ENCODE measurements around the gene CFP.
A peak's percentile ranks its signal among the peaks of the same experiment; 100 is the strongest.

CFP gene

DNA sequence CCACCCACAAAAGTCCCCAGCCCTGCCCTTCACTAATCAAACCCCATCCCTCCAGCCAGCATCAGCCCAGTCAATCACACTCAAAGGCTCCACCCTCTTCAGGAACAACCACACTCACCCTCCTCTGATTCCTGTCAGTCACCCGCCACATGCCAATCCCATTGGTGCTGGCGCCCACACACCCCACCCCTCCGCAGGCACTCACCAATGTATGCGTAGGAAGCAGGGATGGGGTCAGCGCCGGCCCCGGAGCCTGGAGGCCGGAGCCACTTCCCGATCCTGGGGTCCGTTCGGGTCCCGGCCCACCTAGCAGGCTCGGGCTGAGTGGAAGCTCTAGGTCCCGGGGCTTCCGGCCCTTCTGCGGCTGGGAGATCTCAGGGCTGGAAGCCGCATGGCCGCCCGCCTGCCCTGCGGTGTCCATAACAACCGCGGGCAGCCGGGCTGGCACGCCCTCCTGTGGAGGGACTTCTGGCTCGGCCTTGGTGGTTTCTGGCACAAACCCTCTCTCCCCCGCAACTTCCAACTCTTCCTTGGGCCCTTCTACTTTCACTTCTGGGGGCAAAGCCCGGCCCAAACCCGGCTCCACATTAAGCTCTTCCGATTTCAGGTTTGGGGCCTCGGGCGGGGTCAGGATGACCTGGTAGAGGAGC, 7.9 kb upstream of the CFP start:
- H3K9me3 ChIP-seq (ENCODE audit: insufficient read depth, low read depth, low read length): no peaks in the 10 kb centered on the region; the same call in 1 of the 2 replicates
- 87% methylated on average over 31 of the region's 31 CpGs for whole genome bisulfite sequencing
- peak overlapping the region; percentile 44; the same call in 1 of the 2 replicates for H3K9ac ChIP-seq (ENCODE audit: low read depth, low read length)
- H3K27ac ChIP-seq (ENCODE audit: low read depth, low read length): no peak overlapping the region
- H3K4me3 ChIP-seq (ENCODE audit: low read length): peak overlapping the region; percentile 45; the same call in 1 of the 2 replicates
- peaks cover 61% of the 10 kb centered on the region for H3K36me3 ChIP-seq (ENCODE audit: insufficient read depth, low read length)
- H3K4me1 ChIP-seq (ENCODE audit: insufficient read depth, low read length): no peaks in the 10 kb centered on the region
- H3K27me3 ChIP-seq (ENCODE audit: insufficient read depth, low read length): no peaks in the 10 kb centered on the region

DNA sequence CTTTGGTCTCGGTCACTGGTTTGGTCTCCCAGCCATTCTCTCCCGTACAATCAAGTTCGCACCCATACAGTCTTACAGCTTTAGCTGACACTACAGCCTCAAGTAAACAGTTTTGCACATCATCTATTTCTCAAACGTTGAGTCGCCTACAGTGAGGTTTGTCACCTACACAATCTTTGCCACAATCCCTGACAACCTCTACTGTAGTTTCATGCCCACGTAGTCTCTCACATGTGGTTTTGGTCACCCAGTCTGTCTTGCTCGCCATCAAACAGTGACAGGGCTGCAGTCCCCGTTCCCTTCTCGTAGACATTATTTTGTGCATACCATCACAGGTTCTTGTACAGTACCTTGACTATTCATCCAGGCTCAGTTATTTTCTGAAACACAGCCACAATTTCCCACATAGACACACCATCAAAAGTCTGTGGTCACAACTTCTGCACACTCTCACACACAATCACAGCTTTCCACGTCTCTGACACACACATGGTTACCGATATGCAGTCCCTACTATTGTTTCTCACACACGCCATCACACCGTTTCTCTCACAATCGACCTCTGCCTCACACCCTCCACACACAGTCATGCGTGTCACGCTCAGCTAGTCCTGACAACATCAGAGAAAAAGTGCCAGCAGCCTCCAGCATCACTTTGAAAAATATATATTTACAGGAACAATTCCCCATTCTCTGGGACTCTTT, 5.3 kb upstream of the CFP start:
- Histone ChIP-seq H3K36me3 (ENCODE audit: insufficient read depth, low read length) (peaks cover 41% of the 10 kb centered on the region), H3K9ac (ENCODE audit: low read depth, low read length) (no peak overlapping the region), H3K9me3 (ENCODE audit: insufficient read depth, low read depth, low read length) (no peaks in the 10 kb centered on the region; the same call in 1 of the 2 replicates), H3K4me1 (ENCODE audit: insufficient read depth, low read length) (no peaks in the 10 kb centered on the region), H3K27ac (ENCODE audit: low read depth, low read length) (no peak overlapping the region), H3K4me3 (ENCODE audit: low read length) (no peak overlapping the region), H3K27me3 (ENCODE audit: insufficient read depth, low read length) (no peaks in the 10 kb centered on the region)
- WGBS: 96% methylated on average over 16 of the region's 16 CpGs

DNA sequence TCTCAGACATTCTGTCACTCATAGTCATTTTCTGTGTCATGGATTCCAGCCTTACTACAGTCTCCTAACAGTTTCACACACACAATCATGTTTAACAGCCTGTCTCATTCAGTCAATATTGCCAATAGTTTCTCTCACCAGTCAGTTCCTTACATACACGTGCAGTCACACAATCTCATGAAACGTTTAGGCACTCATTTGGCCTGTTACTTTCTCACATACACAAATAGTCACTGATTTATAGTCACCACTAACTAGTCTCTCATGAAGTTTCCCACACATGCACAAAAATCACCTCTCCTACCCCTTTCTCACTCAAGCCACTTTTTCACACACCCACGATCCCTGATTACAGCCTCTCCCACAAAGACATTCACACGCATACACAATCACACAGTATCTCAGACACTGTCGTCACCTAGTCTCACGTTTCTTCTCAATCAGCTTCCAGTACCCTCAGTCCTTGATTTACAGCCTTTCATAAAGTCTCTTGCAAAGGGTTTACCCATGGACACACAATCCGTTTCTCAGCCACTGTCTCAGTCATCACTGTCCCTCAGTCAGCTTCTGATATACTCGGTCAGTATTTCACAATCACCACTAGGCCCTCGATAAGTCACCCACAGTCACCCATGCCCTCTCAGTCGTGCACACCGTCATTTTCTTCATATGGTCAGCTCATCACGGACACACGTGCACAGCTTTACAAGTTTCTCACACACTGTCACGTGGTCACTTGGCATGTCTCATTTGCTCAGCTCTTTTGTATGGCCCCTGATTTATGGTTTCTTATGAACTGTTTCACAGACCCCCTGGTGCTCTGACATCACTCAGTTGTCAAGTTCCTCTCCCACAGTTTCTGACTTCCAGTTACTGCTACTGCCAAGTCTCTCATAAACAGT, 4.2 kb upstream of the CFP start:
- Histone ChIP-seq H3K4me1 (ENCODE audit: insufficient read depth, low read length) (no peaks in the 10 kb centered on the region), H3K27ac (ENCODE audit: low read depth, low read length) (no peak overlapping the region), H3K9ac (ENCODE audit: low read depth, low read length) (no peak overlapping the region), H3K9me3 (ENCODE audit: insufficient read depth, low read depth, low read length) (no peaks in the 10 kb centered on the region), H3K27me3 (ENCODE audit: insufficient read depth, low read length) (no peaks in the 10 kb centered on the region), H3K36me3 (ENCODE audit: insufficient read depth, low read length) (peaks cover 31% of the 10 kb centered on the region), H3K4me3 (ENCODE audit: low read length) (no peak overlapping the region)
- 87% methylated on average over 14 of the region's 14 CpGs for WGBS

DNA sequence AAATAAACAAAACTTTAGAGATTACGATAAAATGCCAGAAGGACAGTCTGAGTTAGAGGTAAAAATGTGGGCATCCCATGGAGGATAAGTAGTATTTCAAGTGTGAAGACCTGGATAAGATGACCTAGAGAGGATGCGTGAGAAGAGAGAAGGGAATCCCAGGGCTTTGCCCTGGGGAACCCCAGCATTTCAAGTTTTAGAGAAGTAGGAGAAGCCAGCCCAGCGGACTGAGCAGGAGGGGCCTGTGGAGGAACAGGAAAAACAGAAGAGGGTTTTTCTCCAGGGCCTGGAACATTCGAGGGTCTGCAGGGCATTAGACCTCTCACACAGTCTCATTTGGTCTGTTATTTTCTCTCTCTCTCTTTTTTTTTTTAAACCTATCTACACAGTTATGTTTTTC, 2.9 kb upstream of the CFP start:
- no peaks in the 10 kb centered on the region for H3K27me3 ChIP-seq (ENCODE audit: insufficient read depth, low read length)
- peaks cover 21% of the 10 kb centered on the region for H3K36me3 ChIP-seq (ENCODE audit: insufficient read depth, low read length)
- H3K9ac ChIP-seq (ENCODE audit: low read depth, low read length): no peak overlapping the region
- no peak overlapping the region for H3K27ac ChIP-seq (ENCODE audit: low read depth, low read length)
- 69% methylated on average over 4 of the region's 4 CpGs for WGBS
- no peak overlapping the region for H3K4me3 ChIP-seq (ENCODE audit: low read length)
- H3K4me1 ChIP-seq (ENCODE audit: insufficient read depth, low read length): no peaks in the 10 kb centered on the region
- H3K9me3 ChIP-seq (ENCODE audit: insufficient read depth, low read depth, low read length): no peaks in the 10 kb centered on the region

DNA sequence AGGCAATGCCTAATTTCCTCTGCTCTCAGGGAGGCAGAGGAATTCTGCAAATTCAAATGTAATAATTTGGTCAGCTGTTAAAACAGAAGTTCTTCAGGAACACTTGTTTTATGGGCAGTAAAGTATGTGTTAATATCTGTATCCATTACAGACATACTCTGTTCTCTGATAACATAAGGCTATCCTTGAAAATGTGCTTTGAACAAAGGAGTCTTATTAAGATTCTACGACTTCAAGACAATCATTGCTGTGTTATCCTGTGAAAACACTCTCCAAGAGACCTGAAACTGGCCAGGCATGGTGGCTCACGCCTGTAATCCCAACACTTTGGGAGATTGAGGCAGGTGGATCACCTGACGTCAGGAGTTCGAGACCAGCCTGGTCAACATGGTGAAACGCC, 1.9 kb upstream of the CFP start:
- Histone ChIP-seq H3K4me3 (ENCODE audit: low read length) (no peak overlapping the region), H3K9ac (ENCODE audit: low read depth, low read length) (no peak overlapping the region), H3K9me3 (ENCODE audit: insufficient read depth, low read depth, low read length) (no peaks in the 10 kb centered on the region), H3K4me1 (ENCODE audit: insufficient read depth, low read length) (no peaks in the 10 kb centered on the region), H3K27me3 (ENCODE audit: insufficient read depth, low read length) (no peaks in the 10 kb centered on the region), H3K27ac (ENCODE audit: low read depth, low read length) (no peak overlapping the region), H3K36me3 (ENCODE audit: insufficient read depth, low read length) (peaks cover 18% of the 10 kb centered on the region)
- WGBS: 98% methylated on average over 5 of the region's 5 CpGs

DNA sequence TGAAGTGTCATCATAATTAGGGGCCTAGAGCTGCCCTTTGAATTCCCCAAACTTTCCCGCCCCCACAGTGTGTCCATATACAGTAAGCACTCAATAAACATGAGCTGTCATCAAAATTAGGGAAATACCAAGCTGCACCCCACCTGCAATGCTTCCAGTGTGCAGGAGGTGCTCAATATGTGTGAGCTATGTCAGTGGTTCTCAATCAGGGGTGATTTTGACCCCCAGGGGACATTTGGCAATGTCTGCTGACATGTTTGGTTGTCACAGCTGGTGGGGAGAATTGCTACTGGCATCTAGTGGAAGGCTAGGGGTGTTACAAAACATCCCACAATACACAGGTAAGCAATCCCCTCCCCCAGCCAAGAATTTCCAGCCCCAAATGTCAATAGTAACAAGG, 748 bp downstream of the CFP start:
- no CpG with 5 or more reads among the region's 1 CpG for WGBS
- Histone ChIP-seq H3K36me3 (ENCODE audit: insufficient read depth, low read length) (no peaks in the 10 kb centered on the region), H3K9me3 (ENCODE audit: insufficient read depth, low read depth, low read length) (no peaks in the 10 kb centered on the region), H3K27ac (ENCODE audit: low read depth, low read length) (no peak overlapping the region), H3K9ac (ENCODE audit: low read depth, low read length) (no peak overlapping the region), H3K27me3 (ENCODE audit: insufficient read depth, low read length) (no peaks in the 10 kb centered on the region), H3K4me1 (ENCODE audit: insufficient read depth, low read length) (no peaks in the 10 kb centered on the region; the same call in 1 of the 2 replicates), H3K4me3 (ENCODE audit: low read length) (no peak overlapping the region)

DNA sequence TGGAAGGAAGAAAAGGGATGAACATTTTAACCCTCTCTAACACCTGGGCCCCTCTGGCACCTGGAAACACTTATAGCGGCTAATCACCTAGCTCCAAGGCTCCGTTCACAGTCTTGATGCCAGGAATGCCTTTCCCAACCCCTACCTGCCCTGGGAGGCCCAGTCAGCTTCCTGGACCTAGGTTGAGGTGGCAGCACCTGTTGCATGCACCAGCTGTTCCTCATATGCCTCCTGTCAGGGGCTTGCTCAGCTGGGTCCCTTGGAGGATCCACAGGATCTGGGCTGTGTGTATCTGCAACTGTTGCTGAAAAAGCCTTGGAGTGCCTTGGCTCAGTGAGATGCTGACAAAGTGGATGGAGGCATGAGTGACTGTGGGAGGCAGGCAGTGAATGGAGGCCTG, 4.4 kb downstream of the CFP start:
- H3K27ac ChIP-seq (ENCODE audit: low read depth, low read length): no peak overlapping the region
- no peaks in the 10 kb centered on the region for H3K36me3 ChIP-seq (ENCODE audit: insufficient read depth, low read length)
- WGBS: 86% methylated on average over 2 of the region's 2 CpGs
- H3K9me3 ChIP-seq (ENCODE audit: insufficient read depth, low read depth, low read length): no peaks in the 10 kb centered on the region
- no peak overlapping the region for H3K4me3 ChIP-seq (ENCODE audit: low read length)
- H3K4me1 ChIP-seq (ENCODE audit: insufficient read depth, low read length): no peaks in the 10 kb centered on the region; the same call in 1 of the 2 replicates
- H3K9ac ChIP-seq (ENCODE audit: low read depth, low read length): no peak overlapping the region
- H3K27me3 ChIP-seq (ENCODE audit: insufficient read depth, low read length): peaks cover 6% of the 10 kb centered on the region

DNA sequence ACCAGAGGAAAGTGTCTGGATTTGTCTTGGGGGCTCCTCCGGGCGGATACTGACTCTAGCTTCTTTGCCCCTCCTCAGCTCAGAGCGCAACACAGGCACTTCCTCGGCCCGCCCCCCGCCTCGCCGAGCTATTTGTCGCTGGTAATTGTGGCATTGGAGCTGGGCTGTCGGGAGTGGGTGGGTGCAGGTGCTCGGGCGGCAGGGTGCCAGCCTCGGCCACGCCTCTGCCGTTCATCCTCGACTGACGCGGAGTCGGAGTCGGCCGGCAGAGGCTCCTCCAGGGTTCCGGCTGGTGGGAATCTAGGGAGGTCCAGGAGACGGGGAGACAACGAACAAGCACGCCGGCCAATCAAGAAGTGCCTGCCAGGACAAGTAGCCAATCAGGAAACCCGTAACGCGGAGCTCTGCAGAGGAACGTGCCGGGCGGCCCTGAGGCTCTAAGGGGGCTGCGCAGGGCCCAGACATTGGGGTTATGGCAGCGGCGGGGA, 6.1 kb downstream of the CFP start:
- peaks cover 6% of the 10 kb centered on the region for H3K27me3 ChIP-seq (ENCODE audit: insufficient read depth, low read length)
- H3K36me3 ChIP-seq (ENCODE audit: insufficient read depth, low read length): no peaks in the 10 kb centered on the region
- WGBS: 3% methylated on average over 35 of the region's 35 CpGs
- H3K4me3 ChIP-seq (ENCODE audit: low read length): peak overlapping the region; percentile 45
- H3K9me3 ChIP-seq (ENCODE audit: insufficient read depth, low read depth, low read length): no peaks in the 10 kb centered on the region
- H3K27ac ChIP-seq (ENCODE audit: low read depth, low read length): no peak overlapping the region
- H3K9ac ChIP-seq (ENCODE audit: low read depth, low read length): peak overlapping the region; percentile 40; the same call in 1 of the 2 replicates
- no peaks in the 10 kb centered on the region; the same call in 1 of the 2 replicates for H3K4me1 ChIP-seq (ENCODE audit: insufficient read depth, low read length)

DNA sequence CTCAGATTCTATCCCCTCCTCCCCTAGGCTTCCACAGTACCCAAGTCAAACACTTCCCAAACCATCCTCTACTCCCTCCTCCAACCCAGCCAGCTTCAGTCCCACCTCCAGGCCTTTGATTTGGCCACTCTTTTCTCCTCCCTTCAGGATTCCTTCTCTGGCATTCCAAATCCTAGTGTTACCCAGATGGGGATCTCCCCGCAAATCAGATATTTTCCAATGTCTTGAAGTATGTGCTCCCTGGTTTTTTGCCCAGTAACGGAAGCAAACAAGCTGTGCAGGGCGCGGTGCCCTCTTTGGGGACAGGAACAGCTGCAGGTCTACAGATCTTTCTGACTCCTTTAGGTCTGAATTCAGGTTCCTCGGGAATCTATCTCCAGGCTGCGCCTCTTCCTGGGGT, 7.9 kb downstream of the CFP start:
- H3K27me3 ChIP-seq (ENCODE audit: insufficient read depth, low read length): peaks cover 6% of the 10 kb centered on the region
- no peaks in the 10 kb centered on the region; the same call in 1 of the 2 replicates for H3K4me1 ChIP-seq (ENCODE audit: insufficient read depth, low read length)
- H3K9ac ChIP-seq (ENCODE audit: low read depth, low read length): no peak overlapping the region
- no peaks in the 10 kb centered on the region for H3K36me3 ChIP-seq (ENCODE audit: insufficient read depth, low read length)
- WGBS: 88% methylated on average over 6 of the region's 6 CpGs
- no peak overlapping the region for H3K4me3 ChIP-seq (ENCODE audit: low read length)
- H3K27ac ChIP-seq (ENCODE audit: low read depth, low read length): no peak overlapping the region
- H3K9me3 ChIP-seq (ENCODE audit: insufficient read depth, low read depth, low read length): no peaks in the 10 kb centered on the region

DNA sequence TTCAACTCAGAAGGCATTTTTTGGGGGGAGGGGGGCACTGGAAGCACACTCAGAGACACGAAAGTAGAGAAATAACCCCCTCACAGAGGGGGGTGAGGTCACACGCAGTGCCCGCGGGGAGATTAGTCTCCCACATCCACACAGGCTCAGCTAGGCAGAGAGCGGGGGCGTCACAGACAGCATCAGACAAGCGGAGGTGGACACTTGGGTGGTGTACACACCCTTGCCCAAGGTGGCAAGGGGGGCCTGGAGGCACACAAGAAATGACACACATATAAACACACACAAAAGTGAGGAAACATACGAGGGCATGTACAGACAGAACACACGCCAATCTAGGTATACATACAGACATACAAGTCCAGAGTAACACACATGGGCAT, 9.4 kb downstream of the CFP start:
- H3K9ac ChIP-seq (ENCODE audit: low read depth, low read length): no peak overlapping the region
- peaks cover 6% of the 10 kb centered on the region for H3K27me3 ChIP-seq (ENCODE audit: insufficient read depth, low read length)
- 56% methylated on average over 9 of the region's 9 CpGs for WGBS
- no peaks in the 10 kb centered on the region for H3K9me3 ChIP-seq (ENCODE audit: insufficient read depth, low read depth, low read length)
- no peak overlapping the region for H3K27ac ChIP-seq (ENCODE audit: low read depth, low read length)
- H3K36me3 ChIP-seq (ENCODE audit: insufficient read depth, low read length): no peaks in the 10 kb centered on the region
- H3K4me3 ChIP-seq (ENCODE audit: low read length): peak overlapping the region; percentile 54; the same call in 1 of the 2 replicates
- no peaks in the 10 kb centered on the region; the same call in 1 of the 2 replicates for H3K4me1 ChIP-seq (ENCODE audit: insufficient read depth, low read length)
